WTC11 (cell line): ENCODE data around the gene C16orf90. TPM values are rescaled to one million over a fixed set of nuclear protein-coding genes. Genes with fewer than 3 reads are reported as not detected.

Source experiments
- CBFB ChIP-seq: sonication (generic); formaldehyde crosslinking; IDR thresholded peaks from 2 replicates; pipeline ENCODE4 v1.8.1; 2022; ENCODE audit warnings: mild to moderate bottlenecking, low read depth, missing genetic modification reagents
- CREB1 ChIP-seq: sonication (generic); formaldehyde crosslinking; IDR thresholded peaks from 2 replicates; pipeline ENCODE4 v1.8.0; 2023; ENCODE audit warnings: mild to moderate bottlenecking, missing genetic modification reagents
- ELF4 ChIP-seq: sonication (generic); formaldehyde crosslinking; IDR thresholded peaks from 2 replicates; pipeline ENCODE4 v1.8.1; 2022; ENCODE audit warnings: low read depth, mild to moderate bottlenecking, moderate library complexity, missing genetic modification reagents
- FOXP1 ChIP-seq: sonication (generic); formaldehyde crosslinking; IDR thresholded peaks from 2 replicates; pipeline ENCODE4 v1.8.0; 2022; ENCODE audit warnings: missing genetic modification reagents, mild to moderate bottlenecking, moderate library complexity, borderline replicate concordance
- IRF2 ChIP-seq: sonication (generic); formaldehyde crosslinking; IDR thresholded peaks from 2 replicates; pipeline ENCODE4 v1.8.0; 2022; ENCODE audit warnings: low read depth, missing genetic modification reagents, borderline replicate concordance
- JAZF1 ChIP-seq: fragments of 250-450 bp; sonication (Bioruptor Pico); IDR thresholded peaks from 2 replicates; pipeline ENCODE4 v1.9.0; 2021; ENCODE audit warnings: moderate library complexity, mild to moderate bottlenecking, inconsistent platforms
- KAT7 ChIP-seq: sonication (generic); formaldehyde crosslinking; IDR thresholded peaks from 2 replicates; pipeline ENCODE4 v1.8.1; 2023; ENCODE audit warnings: missing genetic modification reagents, mild to moderate bottlenecking, borderline replicate concordance
- OVOL2 ChIP-seq: fragments of 250-450 bp; sonication (Bioruptor Pico); IDR thresholded peaks from 2 replicates; pipeline ENCODE4 v1.9.0; 2021; ENCODE audit warnings: mild to moderate bottlenecking, borderline replicate concordance
- RORB ChIP-seq: fragments of 250-450 bp; sonication (Bioruptor Pico); IDR thresholded peaks from 2 replicates; pipeline ENCODE4 v1.9.0; 2021; ENCODE audit warnings: mild to moderate bottlenecking
- SP1 ChIP-seq: sonication (generic); formaldehyde crosslinking; conservative IDR thresholded peaks from 2 replicates; pipeline ENCODE4 v1.8.1; 2022; ENCODE audit warnings: missing genetic modification reagents
- ZBTB21 ChIP-seq: sonication (generic); formaldehyde crosslinking; IDR thresholded peaks from 2 replicates; pipeline ENCODE4 v1.8.1; 2023; ENCODE audit warnings: mild to moderate bottlenecking, missing genetic modification reagents, borderline replicate concordance
- ZNF263 ChIP-seq: sonication (generic); formaldehyde crosslinking; IDR thresholded peaks from 2 replicates; pipeline ENCODE4 v1.8.1; 2022; ENCODE audit warnings: low read depth, mild to moderate bottlenecking, moderate library complexity, missing genetic modification reagents
- ZNF396 ChIP-seq: fragments of 250-450 bp; sonication (Bioruptor Pico); IDR thresholded peaks from 2 replicates; pipeline ENCODE4 v1.8.0; 2021; ENCODE audit warnings: mild to moderate bottlenecking, moderate library complexity, borderline replicate concordance
- ZNF416 ChIP-seq: fragments of 250-450 bp; sonication (Bioruptor Pico); IDR thresholded peaks from 2 replicates; pipeline ENCODE4 v1.9.0; 2021; ENCODE audit warnings: mild to moderate bottlenecking, inconsistent platforms
- total RNA-seq: library from RNA; stranded (reverse); gene quantifications from 3 replicates; pipeline ENCODE4 v1.2.3, GENCODE V29; 2021
- TF ChIP-seq, protein P1 (sequence below): fragments of 250-450 bp; sonication (Bioruptor Pico); IDR thresholded peaks from 2 replicates; pipeline ENCODE4 v1.9.0; 2021; ENCODE audit warnings: mild to moderate bottlenecking
- TF ChIP-seq, protein P2 (sequence below): sonication (generic); formaldehyde crosslinking; IDR thresholded peaks from 2 replicates; pipeline ENCODE4 v1.8.0; 2022; ENCODE audit warnings: missing genetic modification reagents
- TF ChIP-seq, protein P3 (sequence below): sonication (generic); formaldehyde crosslinking; IDR thresholded peaks from 2 replicates; pipeline ENCODE4 v1.8.1; 2022; ENCODE audit warnings: mild to moderate bottlenecking, missing genetic modification reagents, moderate library complexity, borderline replicate concordance
- TF ChIP-seq, protein P4 (sequence below): sonication (generic); formaldehyde crosslinking; IDR thresholded peaks from 2 replicates; pipeline ENCODE4 v1.8.1; 2022; ENCODE audit warnings: mild to moderate bottlenecking, moderate library complexity, missing genetic modification reagents
- TF ChIP-seq, protein P5 (sequence below): sonication (generic); formaldehyde crosslinking; IDR thresholded peaks from 2 replicates; pipeline ENCODE4 v1.8.1; 2023; ENCODE audit warnings: mild to moderate bottlenecking, missing genetic modification reagents, moderate library complexity
- TF ChIP-seq, protein P6 (sequence below): sonication (generic); formaldehyde crosslinking; IDR thresholded peaks from 2 replicates; pipeline ENCODE4 v1.8.0; 2023; ENCODE audit warnings: missing genetic modification reagents
- TF ChIP-seq, protein P7 (sequence below): sonication (generic); formaldehyde crosslinking; IDR thresholded peaks from 2 replicates; pipeline ENCODE4 v1.8.1; 2023; ENCODE audit warnings: mild to moderate bottlenecking, moderate library complexity, missing genetic modification reagents
- TF ChIP-seq, protein P8 (sequence below): sonication (generic); formaldehyde crosslinking; IDR thresholded peaks from 2 replicates; pipeline ENCODE4 v1.8.0; 2022; ENCODE audit warnings: mild to moderate bottlenecking, missing genetic modification reagents
- TF ChIP-seq, protein P9 (sequence below): sonication (generic); formaldehyde crosslinking; IDR thresholded peaks from 2 replicates; pipeline ENCODE4 v1.8.1; 2022; ENCODE audit warnings: missing genetic modification reagents, borderline replicate concordance

Gene C16orf90
- total RNA-seq, 1 experiment from 2014 or later = not detected

DNA sequence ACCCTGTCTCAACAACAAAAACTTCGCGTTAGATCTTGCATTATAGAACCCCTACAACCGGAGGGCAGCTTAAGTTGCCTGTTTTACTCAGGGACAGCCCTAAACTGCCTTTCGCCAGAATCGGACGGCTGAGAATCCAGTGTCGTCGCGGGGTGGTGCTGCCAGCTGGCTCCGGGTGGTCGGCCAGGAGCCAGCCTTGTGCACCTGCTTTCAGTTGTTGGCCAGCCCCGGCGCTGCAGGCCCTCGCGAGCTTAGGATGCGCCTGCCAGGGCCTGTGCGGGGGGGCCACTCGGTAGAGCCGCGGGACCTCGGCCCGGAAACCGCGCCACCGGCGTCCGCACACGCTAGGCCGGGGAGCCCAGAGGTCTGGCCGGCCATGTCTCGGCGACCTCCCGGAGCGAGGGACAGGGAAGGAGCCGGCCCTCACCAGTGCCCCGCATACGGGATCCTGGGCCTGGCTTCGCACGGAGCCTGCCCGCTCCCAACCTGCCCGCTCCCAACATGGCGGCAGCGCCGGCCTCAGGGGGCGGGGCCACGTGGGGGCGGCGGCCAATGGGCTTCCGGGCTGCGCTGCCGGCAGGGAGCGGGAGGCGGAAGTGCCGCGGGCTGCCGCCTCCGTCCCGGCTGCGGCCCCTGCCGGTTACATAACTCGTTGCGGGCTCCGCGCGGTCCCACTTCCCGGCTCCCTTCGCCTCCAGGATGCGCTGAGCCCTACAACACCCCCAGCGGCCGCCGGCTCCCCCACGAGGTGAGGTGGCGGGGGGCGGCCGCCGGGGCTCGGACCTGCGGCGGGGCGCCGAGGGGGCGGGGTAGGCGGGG, 37.6 kb downstream of the C16orf90 start (continued):
- TF ChIP-seq, protein P1, sequence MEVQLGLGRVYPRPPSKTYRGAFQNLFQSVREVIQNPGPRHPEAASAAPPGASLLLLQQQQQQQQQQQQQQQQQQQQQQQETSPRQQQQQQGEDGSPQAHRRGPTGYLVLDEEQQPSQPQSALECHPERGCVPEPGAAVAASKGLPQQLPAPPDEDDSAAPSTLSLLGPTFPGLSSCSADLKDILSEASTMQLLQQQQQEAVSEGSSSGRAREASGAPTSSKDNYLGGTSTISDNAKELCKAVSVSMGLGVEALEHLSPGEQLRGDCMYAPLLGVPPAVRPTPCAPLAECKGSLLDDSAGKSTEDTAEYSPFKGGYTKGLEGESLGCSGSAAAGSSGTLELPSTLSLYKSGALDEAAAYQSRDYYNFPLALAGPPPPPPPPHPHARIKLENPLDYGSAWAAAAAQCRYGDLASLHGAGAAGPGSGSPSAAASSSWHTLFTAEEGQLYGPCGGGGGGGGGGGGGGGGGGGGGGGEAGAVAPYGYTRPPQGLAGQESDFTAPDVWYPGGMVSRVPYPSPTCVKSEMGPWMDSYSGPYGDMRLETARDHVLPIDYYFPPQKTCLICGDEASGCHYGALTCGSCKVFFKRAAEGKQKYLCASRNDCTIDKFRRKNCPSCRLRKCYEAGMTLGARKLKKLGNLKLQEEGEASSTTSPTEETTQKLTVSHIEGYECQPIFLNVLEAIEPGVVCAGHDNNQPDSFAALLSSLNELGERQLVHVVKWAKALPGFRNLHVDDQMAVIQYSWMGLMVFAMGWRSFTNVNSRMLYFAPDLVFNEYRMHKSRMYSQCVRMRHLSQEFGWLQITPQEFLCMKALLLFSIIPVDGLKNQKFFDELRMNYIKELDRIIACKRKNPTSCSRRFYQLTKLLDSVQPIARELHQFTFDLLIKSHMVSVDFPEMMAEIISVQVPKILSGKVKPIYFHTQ = no peak
- TF ChIP-seq ZNF396 (CRISPR knock-in tag) (no peak), ZNF416 (CRISPR knock-in tag) (no peak), KAT7 (CRISPR knock-in tag) (no peak), IRF2 (CRISPR knock-in tag) (no peak), CREB1 (no peak), ZBTB21 (CRISPR knock-in tag) (no peak), OVOL2 (CRISPR knock-in tag) (no peak), JAZF1 (CRISPR knock-in tag) (no peak), CBFB (CRISPR knock-in tag) (no peak), RORB (CRISPR knock-in tag) (no peak), FOXP1 (CRISPR knock-in tag) (peak; percentile 88), SP1 (CRISPR knock-in tag) (peak; percentile 99), ELF4 (CRISPR knock-in tag) (no peak; the same call in 1 of the 2 replicates), ZNF263 (no peak)
- TF ChIP-seq, protein P2, sequence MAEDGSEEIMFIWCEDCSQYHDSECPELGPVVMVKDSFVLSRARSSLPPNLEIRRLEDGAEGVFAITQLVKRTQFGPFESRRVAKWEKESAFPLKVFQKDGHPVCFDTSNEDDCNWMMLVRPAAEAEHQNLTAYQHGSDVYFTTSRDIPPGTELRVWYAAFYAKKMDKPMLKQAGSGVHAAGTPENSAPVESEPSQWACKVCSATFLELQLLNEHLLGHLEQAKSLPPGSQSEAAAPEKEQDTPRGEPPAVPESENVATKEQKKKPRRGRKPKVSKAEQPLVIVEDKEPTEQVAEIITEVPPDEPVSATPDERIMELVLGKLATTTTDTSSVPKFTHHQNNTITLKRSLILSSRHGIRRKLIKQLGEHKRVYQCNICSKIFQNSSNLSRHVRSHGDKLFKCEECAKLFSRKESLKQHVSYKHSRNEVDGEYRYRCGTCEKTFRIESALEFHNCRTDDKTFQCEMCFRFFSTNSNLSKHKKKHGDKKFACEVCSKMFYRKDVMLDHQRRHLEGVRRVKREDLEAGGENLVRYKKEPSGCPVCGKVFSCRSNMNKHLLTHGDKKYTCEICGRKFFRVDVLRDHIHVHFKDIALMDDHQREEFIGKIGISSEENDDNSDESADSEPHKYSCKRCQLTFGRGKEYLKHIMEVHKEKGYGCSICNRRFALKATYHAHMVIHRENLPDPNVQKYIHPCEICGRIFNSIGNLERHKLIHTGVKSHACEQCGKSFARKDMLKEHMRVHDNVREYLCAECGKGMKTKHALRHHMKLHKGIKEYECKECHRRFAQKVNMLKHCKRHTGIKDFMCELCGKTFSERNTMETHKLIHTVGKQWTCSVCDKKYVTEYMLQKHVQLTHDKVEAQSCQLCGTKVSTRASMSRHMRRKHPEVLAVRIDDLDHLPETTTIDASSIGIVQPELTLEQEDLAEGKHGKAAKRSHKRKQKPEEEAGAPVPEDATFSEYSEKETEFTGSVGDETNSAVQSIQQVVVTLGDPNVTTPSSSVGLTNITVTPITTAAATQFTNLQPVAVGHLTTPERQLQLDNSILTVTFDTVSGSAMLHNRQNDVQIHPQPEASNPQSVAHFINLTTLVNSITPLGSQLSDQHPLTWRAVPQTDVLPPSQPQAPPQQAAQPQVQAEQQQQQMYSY (CRISPR knock-in tag) = no peak; the same call in 1 of the 2 replicates
- TF ChIP-seq, protein P3, sequence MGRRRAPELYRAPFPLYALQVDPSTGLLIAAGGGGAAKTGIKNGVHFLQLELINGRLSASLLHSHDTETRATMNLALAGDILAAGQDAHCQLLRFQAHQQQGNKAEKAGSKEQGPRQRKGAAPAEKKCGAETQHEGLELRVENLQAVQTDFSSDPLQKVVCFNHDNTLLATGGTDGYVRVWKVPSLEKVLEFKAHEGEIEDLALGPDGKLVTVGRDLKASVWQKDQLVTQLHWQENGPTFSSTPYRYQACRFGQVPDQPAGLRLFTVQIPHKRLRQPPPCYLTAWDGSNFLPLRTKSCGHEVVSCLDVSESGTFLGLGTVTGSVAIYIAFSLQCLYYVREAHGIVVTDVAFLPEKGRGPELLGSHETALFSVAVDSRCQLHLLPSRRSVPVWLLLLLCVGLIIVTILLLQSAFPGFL (CRISPR knock-in tag) = no peak
- TF ChIP-seq, protein P4, sequence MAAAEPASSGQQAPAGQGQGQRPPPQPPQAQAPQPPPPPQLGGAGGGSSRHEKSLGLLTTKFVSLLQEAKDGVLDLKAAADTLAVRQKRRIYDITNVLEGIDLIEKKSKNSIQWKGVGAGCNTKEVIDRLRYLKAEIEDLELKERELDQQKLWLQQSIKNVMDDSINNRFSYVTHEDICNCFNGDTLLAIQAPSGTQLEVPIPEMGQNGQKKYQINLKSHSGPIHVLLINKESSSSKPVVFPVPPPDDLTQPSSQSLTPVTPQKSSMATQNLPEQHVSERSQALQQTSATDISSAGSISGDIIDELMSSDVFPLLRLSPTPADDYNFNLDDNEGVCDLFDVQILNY = no peak; the same call in none of the 2 replicates
- TF ChIP-seq, protein P5, sequence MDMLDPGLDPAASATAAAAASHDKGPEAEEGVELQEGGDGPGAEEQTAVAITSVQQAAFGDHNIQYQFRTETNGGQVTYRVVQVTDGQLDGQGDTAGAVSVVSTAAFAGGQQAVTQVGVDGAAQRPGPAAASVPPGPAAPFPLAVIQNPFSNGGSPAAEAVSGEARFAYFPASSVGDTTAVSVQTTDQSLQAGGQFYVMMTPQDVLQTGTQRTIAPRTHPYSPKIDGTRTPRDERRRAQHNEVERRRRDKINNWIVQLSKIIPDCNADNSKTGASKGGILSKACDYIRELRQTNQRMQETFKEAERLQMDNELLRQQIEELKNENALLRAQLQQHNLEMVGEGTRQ = peak; percentile 96
- TF ChIP-seq, protein P6, sequence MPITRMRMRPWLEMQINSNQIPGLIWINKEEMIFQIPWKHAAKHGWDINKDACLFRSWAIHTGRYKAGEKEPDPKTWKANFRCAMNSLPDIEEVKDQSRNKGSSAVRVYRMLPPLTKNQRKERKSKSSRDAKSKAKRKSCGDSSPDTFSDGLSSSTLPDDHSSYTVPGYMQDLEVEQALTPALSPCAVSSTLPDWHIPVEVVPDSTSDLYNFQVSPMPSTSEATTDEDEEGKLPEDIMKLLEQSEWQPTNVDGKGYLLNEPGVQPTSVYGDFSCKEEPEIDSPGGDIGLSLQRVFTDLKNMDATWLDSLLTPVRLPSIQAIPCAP (CRISPR knock-in tag) = no peak; the same call in 1 of the 2 replicates
- TF ChIP-seq, protein P7, sequence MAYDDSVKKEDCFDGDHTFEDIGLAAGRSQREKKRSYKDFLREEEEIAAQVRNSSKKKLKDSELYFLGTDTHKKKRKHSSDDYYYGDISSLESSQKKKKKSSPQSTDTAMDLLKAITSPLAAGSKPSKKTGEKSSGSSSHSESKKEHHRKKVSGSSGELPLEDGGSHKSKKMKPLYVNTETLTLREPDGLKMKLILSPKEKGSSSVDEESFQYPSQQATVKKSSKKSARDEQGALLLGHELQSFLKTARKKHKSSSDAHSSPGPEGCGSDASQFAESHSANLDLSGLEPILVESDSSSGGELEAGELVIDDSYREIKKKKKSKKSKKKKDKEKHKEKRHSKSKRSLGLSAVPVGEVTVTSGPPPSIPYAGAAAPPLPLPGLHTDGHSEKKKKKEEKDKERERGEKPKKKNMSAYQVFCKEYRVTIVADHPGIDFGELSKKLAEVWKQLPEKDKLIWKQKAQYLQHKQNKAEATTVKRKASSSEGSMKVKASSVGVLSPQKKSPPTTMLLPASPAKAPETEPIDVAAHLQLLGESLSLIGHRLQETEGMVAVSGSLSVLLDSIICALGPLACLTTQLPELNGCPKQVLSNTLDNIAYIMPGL (CRISPR knock-in tag) = peak; percentile 75; the same call in 1 of the 2 replicates
- TF ChIP-seq, protein P8, sequence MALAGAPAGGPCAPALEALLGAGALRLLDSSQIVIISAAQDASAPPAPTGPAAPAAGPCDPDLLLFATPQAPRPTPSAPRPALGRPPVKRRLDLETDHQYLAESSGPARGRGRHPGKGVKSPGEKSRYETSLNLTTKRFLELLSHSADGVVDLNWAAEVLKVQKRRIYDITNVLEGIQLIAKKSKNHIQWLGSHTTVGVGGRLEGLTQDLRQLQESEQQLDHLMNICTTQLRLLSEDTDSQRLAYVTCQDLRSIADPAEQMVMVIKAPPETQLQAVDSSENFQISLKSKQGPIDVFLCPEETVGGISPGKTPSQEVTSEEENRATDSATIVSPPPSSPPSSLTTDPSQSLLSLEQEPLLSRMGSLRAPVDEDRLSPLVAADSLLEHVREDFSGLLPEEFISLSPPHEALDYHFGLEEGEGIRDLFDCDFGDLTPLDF = no peak
- TF ChIP-seq, protein P9, sequence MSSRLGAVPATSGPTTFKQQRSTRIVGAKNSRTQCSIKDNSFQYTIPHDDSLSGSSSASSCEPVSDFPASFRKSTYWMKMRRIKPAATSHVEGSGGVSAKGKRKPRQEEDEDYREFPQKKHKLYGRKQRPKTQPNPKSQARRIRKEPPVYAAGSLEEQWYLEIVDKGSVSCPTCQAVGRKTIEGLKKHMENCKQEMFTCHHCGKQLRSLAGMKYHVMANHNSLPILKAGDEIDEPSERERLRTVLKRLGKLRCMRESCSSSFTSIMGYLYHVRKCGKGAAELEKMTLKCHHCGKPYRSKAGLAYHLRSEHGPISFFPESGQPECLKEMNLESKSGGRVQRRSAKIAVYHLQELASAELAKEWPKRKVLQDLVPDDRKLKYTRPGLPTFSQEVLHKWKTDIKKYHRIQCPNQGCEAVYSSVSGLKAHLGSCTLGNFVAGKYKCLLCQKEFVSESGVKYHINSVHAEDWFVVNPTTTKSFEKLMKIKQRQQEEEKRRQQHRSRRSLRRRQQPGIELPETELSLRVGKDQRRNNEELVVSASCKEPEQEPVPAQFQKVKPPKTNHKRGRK (CRISPR knock-in tag) = no peak
